SK-N-SH (cell line): Measurements from ENCODE around the gene TCEA2.

Source experiments
- CHD2 ChIP-seq: fragments of 150-350 bp; IDR thresholded peaks from 2 replicates; pipeline ENCODE4 v1.6.1; 2018; ENCODE audit warnings: low read length; ENCODE audit not compliant: partially characterized antibody
- EP300 ChIP-seq, 2 experiments: IDR thresholded peaks; 2 replicates each; pipeline versions ENCODE4 v1.4.0 to v1.6.1; 2012; ENCODE audit warnings: borderline replicate concordance in 1 of 2, low read depth in 1 of 2, low read length in 1 of 2
- NRF1 ChIP-seq: IDR thresholded peaks from 2 replicates; pipeline ENCODE4 v1.6.1; 2012; ENCODE audit warnings: low read depth, mild to moderate bottlenecking, low read length
- RAD21 ChIP-seq: IDR thresholded peaks from 2 replicates; pipeline ENCODE4 v1.6.1; 2012; ENCODE audit warnings: mild to moderate bottlenecking, low read length
- SIN3A ChIP-seq: IDR thresholded peaks from 2 replicates; pipeline ENCODE4 v1.6.1; 2012; ENCODE audit warnings: low read depth, mild to moderate bottlenecking, low read length, moderate library complexity, borderline replicate concordance
- TAF1 ChIP-seq: IDR thresholded peaks from 2 replicates; pipeline ENCODE4 v1.6.1; 2012; ENCODE audit warnings: low read depth, mild to moderate bottlenecking, low read length, moderate library complexity, borderline replicate concordance
- TCF12 ChIP-seq: IDR thresholded peaks from 2 replicates; pipeline ENCODE4 v1.4.0; 2012
- TEAD4 ChIP-seq: IDR thresholded peaks from 2 replicates; pipeline ENCODE4 v1.4.0; 2012; ENCODE audit warnings: mild to moderate bottlenecking, borderline replicate concordance; ENCODE audit not compliant: insufficient read depth
- TF ChIP-seq, protein P1 (sequence below): fragments of 200-600 bp; sonication (generic); IDR thresholded peaks from 2 replicates; pipeline ENCODE4 v1.6.1; 2017; ENCODE audit warnings: antibody characterized with exemption, mild to moderate bottlenecking, moderate library complexity
- TF ChIP-seq, protein P2 (sequence below): IDR thresholded peaks from 2 replicates; pipeline ENCODE4; 2012

DNA sequence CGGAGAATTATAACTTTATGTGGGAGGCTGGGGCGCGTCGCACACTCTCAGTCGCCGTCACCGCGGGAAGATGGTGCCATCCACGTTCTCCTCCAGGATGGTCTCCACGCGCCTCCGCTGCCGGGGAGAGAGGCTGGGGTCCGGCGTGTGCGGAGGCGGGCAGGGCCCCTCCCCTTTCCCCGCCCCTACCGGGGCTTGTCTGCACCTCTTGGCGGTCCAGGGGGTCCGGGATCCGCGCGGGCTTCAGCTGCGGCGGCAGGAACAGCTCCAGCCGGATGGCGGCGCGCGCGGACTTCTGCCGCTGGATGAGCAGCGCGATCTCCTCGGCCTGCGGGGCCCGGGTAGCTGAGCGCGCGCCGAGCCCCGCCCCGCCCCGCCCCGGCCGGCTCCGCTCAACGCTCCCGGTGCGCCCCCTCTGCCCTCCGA lies 20.4 kb downstream of the TCEA2 start:
- TF ChIP-seq SIN3A (no peak), TCF12 (no peak), CHD2 (no peak), EP300 (IDR thresholded peaks at IDR 0.05; ENCODE audit: borderline replicate concordance in 1 of 2, low read depth in 1 of 2, low read length in 1 of 2) (no peak), RAD21 (peak; percentile 73), TEAD4 (no peak), NRF1 (no peak), TAF1 (no peak)
- TF ChIP-seq, protein P1, sequence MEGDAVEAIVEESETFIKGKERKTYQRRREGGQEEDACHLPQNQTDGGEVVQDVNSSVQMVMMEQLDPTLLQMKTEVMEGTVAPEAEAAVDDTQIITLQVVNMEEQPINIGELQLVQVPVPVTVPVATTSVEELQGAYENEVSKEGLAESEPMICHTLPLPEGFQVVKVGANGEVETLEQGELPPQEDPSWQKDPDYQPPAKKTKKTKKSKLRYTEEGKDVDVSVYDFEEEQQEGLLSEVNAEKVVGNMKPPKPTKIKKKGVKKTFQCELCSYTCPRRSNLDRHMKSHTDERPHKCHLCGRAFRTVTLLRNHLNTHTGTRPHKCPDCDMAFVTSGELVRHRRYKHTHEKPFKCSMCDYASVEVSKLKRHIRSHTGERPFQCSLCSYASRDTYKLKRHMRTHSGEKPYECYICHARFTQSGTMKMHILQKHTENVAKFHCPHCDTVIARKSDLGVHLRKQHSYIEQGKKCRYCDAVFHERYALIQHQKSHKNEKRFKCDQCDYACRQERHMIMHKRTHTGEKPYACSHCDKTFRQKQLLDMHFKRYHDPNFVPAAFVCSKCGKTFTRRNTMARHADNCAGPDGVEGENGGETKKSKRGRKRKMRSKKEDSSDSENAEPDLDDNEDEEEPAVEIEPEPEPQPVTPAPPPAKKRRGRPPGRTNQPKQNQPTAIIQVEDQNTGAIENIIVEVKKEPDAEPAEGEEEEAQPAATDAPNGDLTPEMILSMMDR: peak; percentile 54
- TF ChIP-seq, protein P2, sequence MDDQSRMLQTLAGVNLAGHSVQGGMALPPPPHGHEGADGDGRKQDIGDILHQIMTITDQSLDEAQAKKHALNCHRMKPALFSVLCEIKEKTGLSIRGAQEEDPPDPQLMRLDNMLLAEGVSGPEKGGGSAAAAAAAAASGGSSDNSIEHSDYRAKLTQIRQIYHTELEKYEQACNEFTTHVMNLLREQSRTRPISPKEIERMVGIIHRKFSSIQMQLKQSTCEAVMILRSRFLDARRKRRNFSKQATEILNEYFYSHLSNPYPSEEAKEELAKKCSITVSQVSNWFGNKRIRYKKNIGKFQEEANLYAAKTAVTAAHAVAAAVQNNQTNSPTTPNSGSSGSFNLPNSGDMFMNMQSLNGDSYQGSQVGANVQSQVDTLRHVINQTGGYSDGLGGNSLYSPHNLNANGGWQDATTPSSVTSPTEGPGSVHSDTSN: no peak
